Spinal cord (tissue), 10 donors: Measurements from ENCODE around the gene CREM. TPM values are rescaled to one million over a fixed set of nuclear protein-coding genes. Genes with fewer than 3 reads are reported as not detected.

ENCODE experiments used
- DNase-seq, 6 donors: peaks; one replicate each; pipeline versions ENCODE4 v3.0.0 to v3.0.0-alpha.2; 2013 to 2015; ENCODE audit warnings: low spot score in 6 of 6, low read depth in 4 of 6
- H3K27ac ChIP-seq: one replicate; pipeline ENCODE4 v1.5.1; 2013; ENCODE audit warnings: low read depth, low read length, control low read depth
- H3K27me3 ChIP-seq: one replicate; pipeline ENCODE4 v1.6.1; 2013; ENCODE audit warnings: low read length; ENCODE audit not compliant: control insufficient read depth, insufficient read depth
- H3K36me3 ChIP-seq: one replicate; pipeline ENCODE4 v1.6.1; 2013; ENCODE audit warnings: low read length; ENCODE audit not compliant: control insufficient read depth, insufficient read depth
- H3K4me1 ChIP-seq: one replicate; pipeline ENCODE4 v1.6.1; 2013; ENCODE audit warnings: low read length; ENCODE audit not compliant: control insufficient read depth, insufficient read depth
- H3K4me3 ChIP-seq: one replicate; pipeline ENCODE4 v1.5.1; 2013; ENCODE audit warnings: low read depth, low read length, control low read depth
- H3K9me3 ChIP-seq: one replicate; pipeline ENCODE4 v1.6.1; 2013; ENCODE audit warnings: low read length; ENCODE audit not compliant: control insufficient read depth, insufficient read depth
- WGBS: methylation state at CpG from one replicate; pipeline ENCODE4 v1.1.5; 2013; ENCODE audit warnings: missing lambda C conversion rate; ENCODE audit not compliant: insufficient coverage; 5-methylcytosine and 5-hydroxymethylcytosine counted together
- polyA plus RNA-seq, 2 donors: library from polyadenylated mRNA; unstranded; fragments of 120-200 nt; gene quantifications; one replicate each; pipeline ENCODE4 v1.2.1, GENCODE V29; 2013; ENCODE audit not compliant: insufficient read length in 2 of 2
- total RNA-seq, 2 donors: library from RNA; depleted of rRNA in 1 of 2; stranded (reverse); fragments of 120-200 nt in 1 of 2; fragments of >200 nt in 1 of 2; gene quantifications; one replicate each; pipeline versions ENCODE4 v1.2.3 to v1.2.4, GENCODE V29; 2013 to 2014
- donor health status: healthy.

The CREM gene
- total and polyA plus RNA-seq, 4 donors: 38.4 to 56.8 (median 48.2) TPM

- no CpG with 5 or more reads among the region's 4 CpGs for WGBS
- DNase-seq: no peak
- Histone ChIP-seq H3K27me3 (no peaks in the 10 kb centered on the region), H3K36me3 (no peaks in the 10 kb centered on the region), H3K27ac (no peak overlapping the region), H3K9me3 (no peaks in the 10 kb centered on the region), H3K4me3 (no peak overlapping the region), H3K4me1 (peaks cover 17% of the 10 kb centered on the region)
Observed at GRCh38 chr10:35130663-35131062, 4.0 kb downstream of the CREM start.

DNA sequence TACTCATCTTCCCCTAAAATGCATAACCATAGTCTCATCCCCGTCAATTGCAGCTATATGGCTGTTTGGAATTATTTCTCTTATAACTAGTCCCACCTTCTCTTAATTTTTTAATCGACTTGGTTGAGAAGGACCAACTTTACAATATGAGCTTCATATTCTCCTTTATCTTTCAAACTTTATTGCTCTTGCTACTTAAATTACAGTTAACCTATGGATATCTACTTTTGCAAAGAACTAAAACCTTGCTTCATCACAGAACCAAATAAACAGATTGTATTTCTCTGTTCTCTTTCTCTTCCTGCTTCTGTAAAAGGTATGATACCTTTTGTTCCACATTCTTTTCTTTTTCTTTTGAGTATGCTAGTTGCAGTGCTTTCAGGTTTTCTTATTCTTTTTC is 6.1 kb downstream of the CREM start:
- Histone ChIP-seq H3K27me3 (no peaks in the 10 kb centered on the region), H3K27ac (no peak overlapping the region), H3K4me3 (no peak overlapping the region), H3K36me3 (no peaks in the 10 kb centered on the region), H3K4me1 (peaks cover 10% of the 10 kb centered on the region), H3K9me3 (no peaks in the 10 kb centered on the region)
- no peak for DNase-seq
- WGBS: 86% methylated on average over 1 of the region's 2 CpGs

DNA sequence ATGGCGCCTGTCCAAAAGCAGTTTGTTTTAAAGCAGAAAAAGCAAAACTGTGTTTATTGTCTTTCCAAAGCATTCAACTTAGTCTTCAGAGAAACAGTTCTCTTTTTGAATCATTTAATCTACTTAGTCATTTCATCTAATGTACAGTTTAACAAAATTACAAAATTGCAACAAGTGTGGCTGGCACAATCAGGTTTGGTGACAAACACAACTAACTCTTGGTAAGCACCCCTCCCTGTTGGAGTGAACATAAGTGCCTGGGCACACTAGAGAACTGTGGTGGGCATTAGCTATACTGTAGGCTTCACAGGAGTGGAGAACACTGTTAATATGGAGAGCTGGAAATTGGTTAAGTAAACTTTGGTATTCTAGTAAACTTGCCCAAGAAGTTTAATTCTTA is 6.9 kb downstream of the CREM start:
- 67% methylated on average over 1 of the region's 1 CpG for WGBS
- Histone ChIP-seq H3K27me3 (no peaks in the 10 kb centered on the region), H3K36me3 (no peaks in the 10 kb centered on the region), H3K4me1 (peaks cover 2% of the 10 kb centered on the region), H3K4me3 (no peak overlapping the region), H3K27ac (no peak overlapping the region), H3K9me3 (no peaks in the 10 kb centered on the region)
- DNase-seq: no peak

DNA sequence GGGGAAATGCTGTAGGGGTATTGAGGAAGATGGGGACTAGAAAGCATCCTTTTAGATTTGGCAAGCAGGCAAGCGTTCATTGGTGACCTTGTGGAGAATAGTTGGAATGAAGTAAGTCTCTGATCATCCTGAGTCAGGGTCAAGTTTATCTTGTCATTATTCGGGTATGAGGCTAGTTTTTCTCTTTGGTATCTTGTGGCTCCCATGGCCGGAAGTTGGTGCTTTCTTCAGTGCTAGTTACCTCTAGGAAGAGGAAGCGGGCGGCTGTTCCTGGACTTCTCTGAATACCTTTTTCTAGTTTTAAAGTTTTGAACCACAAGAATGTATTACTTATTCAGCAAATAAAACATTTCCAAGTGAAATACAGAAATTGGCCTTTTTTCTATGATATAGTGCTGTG is 9.2 kb downstream of the CREM start:
- Histone ChIP-seq H3K4me3 (no peak overlapping the region), H3K27me3 (no peaks in the 10 kb centered on the region), H3K36me3 (no peaks in the 10 kb centered on the region), H3K27ac (no peak overlapping the region), H3K9me3 (no peaks in the 10 kb centered on the region), H3K4me1 (no peaks in the 10 kb centered on the region)
- 78% methylated on average over 2 of the region's 5 CpGs for WGBS
- no peak for DNase-seq

- Histone ChIP-seq H3K27me3 (no peaks in the 10 kb centered on the region), H3K27ac (no peak overlapping the region), H3K4me3 (no peak overlapping the region), H3K4me1 (no peaks in the 10 kb centered on the region), H3K36me3 (no peaks in the 10 kb centered on the region), H3K9me3 (no peaks in the 10 kb centered on the region)
- WGBS: 93% methylated on average over 2 of the region's 4 CpGs
- no peak for DNase-seq
Observed at GRCh38 chr10:35136263-35136815, 9.7 kb downstream of the CREM start.

GRCh38 chr10:35140126-35140525 is 13.5 kb downstream of the CREM start:
- no peak for DNase-seq
- Histone ChIP-seq H3K36me3 (no peaks in the 10 kb centered on the region), H3K27ac (no peak overlapping the region), H3K9me3 (no peaks in the 10 kb centered on the region), H3K27me3 (no peaks in the 10 kb centered on the region), H3K4me3 (no peak overlapping the region), H3K4me1 (no peaks in the 10 kb centered on the region)
- WGBS: 100% methylated on average over 2 of the region's 6 CpGs

DNA sequence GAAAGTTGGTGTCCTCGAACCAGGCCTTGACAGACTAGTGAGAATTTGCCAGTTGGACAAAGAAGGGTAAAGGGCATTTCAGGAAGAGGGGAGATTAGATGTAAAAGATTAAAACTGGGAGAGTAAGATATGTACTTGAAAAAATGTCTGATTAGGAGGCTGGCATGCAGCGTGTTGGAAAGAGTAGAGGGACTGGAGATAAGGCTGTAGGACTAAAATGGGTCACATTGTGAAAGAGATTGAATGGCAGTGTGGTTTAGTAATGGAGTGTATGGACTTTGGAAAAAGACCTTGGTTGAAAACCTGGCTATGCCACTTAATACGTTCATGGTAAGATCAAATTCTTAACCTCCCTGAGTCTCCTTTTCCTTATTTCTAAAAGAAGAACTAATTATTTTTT is 14.1 kb downstream of the CREM start:
- WGBS: 63% methylated on average over 2 of the region's 3 CpGs
- no peaks in the 10 kb centered on the region for H3K9me3 ChIP-seq
- DNase-seq: no peak
- H3K4me3 ChIP-seq: no peak overlapping the region
- no peak overlapping the region for H3K27ac ChIP-seq
- no peaks in the 10 kb centered on the region for H3K36me3 ChIP-seq
- H3K4me1 ChIP-seq: no peaks in the 10 kb centered on the region
- no peaks in the 10 kb centered on the region for H3K27me3 ChIP-seq

- H3K36me3 ChIP-seq: peaks cover 4% of the 10 kb centered on the region
- H3K4me3 ChIP-seq: no peak overlapping the region
- 100% methylated on average over 3 of the region's 6 CpGs for WGBS
- H3K27ac ChIP-seq: no peak overlapping the region
- H3K4me1 ChIP-seq: no peaks in the 10 kb centered on the region
- no peak for DNase-seq
- no peaks in the 10 kb centered on the region for H3K27me3 ChIP-seq
- H3K9me3 ChIP-seq: no peaks in the 10 kb centered on the region
Observed at GRCh38 chr10:35150308-35150707, 23.7 kb downstream of the CREM start.

- 88% methylated on average over 2 of the region's 3 CpGs for WGBS
- Histone ChIP-seq H3K4me1 (no peaks in the 10 kb centered on the region), H3K4me3 (no peak overlapping the region), H3K27ac (no peak overlapping the region), H3K9me3 (peaks cover under 1% of the 10 kb centered on the region), H3K36me3 (peaks cover 4% of the 10 kb centered on the region), H3K27me3 (no peaks in the 10 kb centered on the region)
- no peak for DNase-seq
Observed at GRCh38 chr10:35152992-35153391, 26.3 kb downstream of the CREM start.

DNA sequence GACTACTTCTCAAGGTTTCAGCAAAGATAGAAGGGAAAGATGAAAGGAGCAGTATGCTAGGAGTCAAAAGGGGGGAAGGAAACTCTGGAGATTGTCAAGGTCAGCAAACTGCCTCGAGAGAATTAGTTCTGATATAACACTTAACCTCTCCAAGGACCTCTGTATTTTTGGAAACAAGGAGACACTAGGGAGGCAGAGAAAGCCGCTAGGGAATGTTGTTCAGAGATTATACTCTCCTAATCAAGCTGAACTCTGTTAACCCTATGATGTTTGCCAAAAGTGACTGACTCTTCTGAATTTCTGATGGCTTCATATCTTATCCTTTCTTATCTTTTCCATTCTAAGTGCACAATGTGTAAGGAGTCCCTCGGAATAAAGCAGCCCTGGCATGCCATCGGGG is 27.1 kb downstream of the CREM start:
- no CpG with 5 or more reads among the region's 4 CpGs for WGBS
- H3K4me1 ChIP-seq: no peaks in the 10 kb centered on the region
- no peak overlapping the region for H3K4me3 ChIP-seq
- no peak for DNase-seq
- no peaks in the 10 kb centered on the region for H3K27me3 ChIP-seq
- peaks cover 4% of the 10 kb centered on the region for H3K36me3 ChIP-seq
- peaks cover 3% of the 10 kb centered on the region for H3K9me3 ChIP-seq
- no peak overlapping the region for H3K27ac ChIP-seq
